K562 (cell line): Measurements from ENCODE around the gene TGM5. TPM values are rescaled to one million over a fixed set of nuclear protein-coding genes. Genes with fewer than 3 reads are reported as not detected.

Experiments
- ASH1L ChIP-seq: fragments of 450-650 bp; IDR thresholded peaks from 2 replicates; pipeline ENCODE4 v1.6.1; 2018; ENCODE audit warnings: borderline replicate concordance, mild to moderate bottlenecking, low read depth; ENCODE audit not compliant: partially characterized antibody
- BRD4 ChIP-seq: fragments of 200-600 bp; sonication (generic); IDR thresholded peaks from 2 replicates; pipeline ENCODE4 v1.6.1; 2017; ENCODE audit warnings: inconsistent platforms
- C11orf30 ChIP-seq: fragments of 450-650 bp; IDR thresholded peaks from 2 replicates; pipeline ENCODE4 v1.6.1; 2016; ENCODE audit warnings: low read depth, mild to moderate bottlenecking
- CEBPG ChIP-seq, 3 experiments: fragments of 200-800 bp in 1 of 3; sonication (Bioruptor generic) in 1 of 3; sonication (generic) in 1 of 3; formaldehyde crosslinking in 1 of 3; IDR thresholded peaks in 2 of 3; conservative IDR thresholded peaks in 1 of 3; 2 replicates each; pipeline versions ENCODE4 v1.6.1 to v1.8.0; 2016 to 2022; ENCODE audit warnings: missing compliant biosample characterization in 2 of 3, missing genetic modification characterization in 2 of 3, mild to moderate bottlenecking in 1 of 3, missing genetic modification reagents in 1 of 3
- GTF2A2 ChIP-seq: IDR thresholded peaks from 2 replicates; pipeline ENCODE4 v1.6.1; 2016; ENCODE audit warnings: mild to moderate bottlenecking, missing genetic modification characterization, missing compliant biosample characterization
- HNRNPK ChIP-seq: fragments of 200-400 bp; formaldehyde crosslinking; IDR thresholded peaks from one replicate; pipeline ENCODE4 v1.6.1; 2018; ENCODE audit warnings: mild to moderate bottlenecking, low read depth, low read length; ENCODE audit not compliant: poor library complexity, severe bottlenecking
- HSF4 ChIP-seq: fragments of 250-450 bp; sonication (Bioruptor Pico); IDR thresholded peaks from 2 replicates; pipeline ENCODE4 v2.1.2; 2022; ENCODE audit warnings: mild to moderate bottlenecking, moderate library complexity, borderline replicate concordance
- KDM4B ChIP-seq, 2 experiments: fragments of 450-650 bp in 1 of 2; sonication (generic) in 1 of 2; IDR thresholded peaks; 2 replicates each; pipeline ENCODE4 v1.6.1; 2016 to 2017; ENCODE audit warnings: borderline replicate concordance in 2 of 2, antibody characterized with exemption in 1 of 2, low read depth in 1 of 2, mild to moderate bottlenecking in 1 of 2
- KHSRP ChIP-seq: fragments of 450-650 bp; IDR thresholded peaks from 2 replicates; pipeline ENCODE4 v1.6.1; 2017
- NR2C1 ChIP-seq, 2 experiments: fragments of 450-650 bp; IDR thresholded peaks; 2 replicates each; pipeline ENCODE4 v1.6.1; 2017; ENCODE audit warnings: mild to moderate bottlenecking in 2 of 2, antibody characterized with exemption in 1 of 2, inconsistent platforms in 1 of 2, missing compliant biosample characterization in 1 of 2, missing genetic modification characterization in 1 of 2
- POLR2H ChIP-seq: IDR thresholded peaks from 2 replicates; pipeline ENCODE4 v1.6.1; 2016; ENCODE audit warnings: missing genetic modification characterization, low read depth, mild to moderate bottlenecking, control low read depth, missing compliant biosample characterization, moderate library complexity
- RBM25 ChIP-seq: fragments of 200-400 bp; formaldehyde crosslinking; IDR thresholded peaks from 2 replicates; pipeline ENCODE4 v1.6.1; 2018; ENCODE audit warnings: low read length, low read depth, moderate library complexity; ENCODE audit not compliant: severe bottlenecking
- TCF3 ChIP-seq: sonication (generic); formaldehyde crosslinking; IDR thresholded peaks from 2 replicates; pipeline ENCODE4 v1.4.0; 2020; ENCODE audit warnings: mild to moderate bottlenecking, missing genetic modification reagents
- TEAD4 ChIP-seq, 2 experiments: sonication (generic) in 1 of 2; formaldehyde crosslinking in 1 of 2; IDR thresholded peaks; 2 replicates each; pipeline versions ENCODE4 v1.6.1 to v1.8.0; 2012 to 2022; ENCODE audit warnings: borderline replicate concordance in 1 of 2, inconsistent platforms in 1 of 2, low read length in 1 of 2, mild to moderate bottlenecking in 1 of 2, missing genetic modification reagents in 1 of 2
- ZBTB7A ChIP-seq: IDR thresholded peaks from 2 replicates; pipeline ENCODE4 v1.6.1; 2011; ENCODE audit warnings: low read depth, mild to moderate bottlenecking, low read length, moderate library complexity, borderline replicate concordance; ENCODE audit not compliant: control insufficient read depth
- ZFP36 ChIP-seq: fragments of 150-350 bp; IDR thresholded peaks from 2 replicates; pipeline ENCODE4 v1.6.1; 2018; ENCODE audit warnings: low read length, low read depth; ENCODE audit not compliant: partially characterized antibody
- ZNF140 ChIP-seq: fragments of 250-450 bp; sonication (Bioruptor Pico); IDR thresholded peaks from 2 replicates; pipeline ENCODE4 v1.8.0; 2021; ENCODE audit warnings: moderate library complexity, mild to moderate bottlenecking, inconsistent platforms
- ZNF212 ChIP-seq: fragments of 450-650 bp; formaldehyde crosslinking; IDR thresholded peaks from 2 replicates; pipeline ENCODE4 v1.4.0; 2020; ENCODE audit warnings: mild to moderate bottlenecking
- ZNF24 ChIP-seq: fragments of 450-650 bp; IDR thresholded peaks from 2 replicates; pipeline ENCODE4 v1.6.1; 2016
- ZNF395 ChIP-seq: fragments of 200-800 bp; sonication (Bioruptor generic); IDR thresholded peaks from 2 replicates; pipeline ENCODE4 v1.6.1; 2017; ENCODE audit warnings: missing genetic modification characterization, missing compliant biosample characterization
- ZNF436 ChIP-seq: fragments of 250-450, 450-650 bp; sonication (Bioruptor Pico); formaldehyde crosslinking; IDR thresholded peaks from 2 replicates; pipeline ENCODE4 v1.7.0; 2020; ENCODE audit warnings: mild to moderate bottlenecking
- polyA plus RNA-seq, 8 experiments: library from polyadenylated mRNA; depleted of rRNA in 4 of 8; stranded (reverse) in 5 of 8; unstranded in 3 of 8; fragments of >200 nt; fragmentation: Nextera tagmentation in 2 of 8; fragmentation: Illumina TruSeq in 1 of 8; extraction: Ambion mirVana in 2 of 8; extraction: Trizol in 1 of 8; gene quantifications; 2 replicates each; pipeline versions ENCODE4 v1.2.1 to v1.2.3, GENCODE V29; 2011 to 2014; ENCODE audit warnings: inconsistent platforms in 1 of 8, missing spikeins in 1 of 8
- total RNA-seq, 7 experiments: library from RNA; depleted of rRNA in 6 of 7; stranded (reverse); fragments of >200 nt in 6 of 7; fragmentation: Illumina TruSeq in 2 of 7; extraction: Trizol in 2 of 7; gene quantifications; 2 replicates each; pipeline versions ENCODE4 v1.2.1 to v1.2.3, GENCODE V29; 2011 to 2021; ENCODE audit warnings: low replicate concordance in 1 of 7
- TF ChIP-seq, protein P1 (sequence below): sonication (generic); formaldehyde crosslinking; IDR thresholded peaks from 2 replicates; pipeline ENCODE4 v1.4.0; 2020; ENCODE audit warnings: mild to moderate bottlenecking, missing genetic modification reagents
- TF ChIP-seq, protein P2 (sequence below): fragments of 250-450 bp; sonication (Bioruptor Pico); IDR thresholded peaks from 2 replicates; pipeline ENCODE4 v1.8.0; 2021; ENCODE audit warnings: borderline replicate concordance, mild to moderate bottlenecking, moderate library complexity; ENCODE audit not compliant: poor library complexity, severe bottlenecking

TGM5 gene
- total and polyA plus RNA-seq, 9 of the 15 experiments (the other 6 are each of a cell fraction or from before 2014, with no cell fraction given), result 0.03 to 0.10 (median 0.07) TPM; not detected in 6

DNA sequence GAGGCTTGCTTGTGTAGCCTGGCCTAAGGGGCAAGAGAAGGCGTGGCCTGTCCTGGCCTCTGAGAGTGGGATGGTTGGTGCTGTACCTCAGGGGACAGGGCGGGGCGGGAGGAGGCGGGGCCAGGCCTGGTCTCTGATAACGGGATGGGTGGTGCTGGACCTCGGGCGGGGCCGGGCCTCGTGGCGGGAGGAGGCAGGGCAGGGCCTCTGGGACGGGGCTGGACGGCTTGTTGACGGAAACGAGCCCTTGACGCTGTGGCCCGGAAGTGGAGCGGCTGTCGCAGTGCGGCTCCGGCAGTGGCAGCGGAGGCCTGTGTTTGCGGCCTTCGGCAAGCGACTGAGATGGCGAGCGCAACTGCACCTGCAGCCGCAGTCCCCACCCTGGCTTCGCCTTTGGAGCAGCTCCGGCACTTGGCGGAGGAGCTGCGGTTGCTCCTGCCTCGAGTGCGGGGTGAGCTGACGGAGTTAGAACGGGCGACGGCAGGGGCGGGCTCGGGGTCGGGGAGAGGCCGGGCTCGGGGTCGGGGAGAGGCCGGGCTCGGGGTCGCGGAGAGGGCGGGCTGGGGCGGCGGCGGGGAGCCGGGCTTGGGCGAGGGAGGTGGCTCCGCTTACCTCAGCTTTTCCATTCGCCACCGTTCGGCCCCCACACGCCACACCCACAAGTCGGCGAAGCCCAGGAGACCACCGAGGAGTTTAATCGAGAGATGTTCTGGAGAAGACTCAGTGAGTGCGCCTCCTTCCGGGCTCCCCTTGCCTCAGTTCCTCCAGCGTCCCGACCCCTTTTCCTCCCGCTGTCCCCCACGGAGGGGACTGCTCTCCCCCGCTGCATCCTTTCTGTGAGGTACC is 81.3 kb downstream of the TGM5 start, which contains the start of gene CCNDBP1 (continued):
- TF ChIP-seq ZNF212, result 0 out of 2 replicates have a peak, but pooled peaks have one; percentile 74
- no peak for TF ChIP-seq GTF2A2 (tag)
- TF ChIP-seq KDM4B (IDR thresholded peaks at IDR 0.05; ENCODE audit: borderline replicate concordance in 2 of 2, low read depth in 1 of 2), result peak in 1 of 2 experiments; percentile 65; a peak in 1 of 4 replicates
- peak; percentile 39; the same call in 1 of the 2 replicates for TF ChIP-seq TCF3 (CRISPR knock-in tag)
- TF ChIP-seq ZNF140 (CRISPR knock-in tag), result no peak
- no peak for TF ChIP-seq HNRNPK
- TF ChIP-seq KHSRP, result no peak
- TF ChIP-seq BRD4, result peak; percentile 70
- no peak for TF ChIP-seq RBM25
- TF ChIP-seq ZNF395 (CRISPR knock-in tag), result no peak
- no peak for TF ChIP-seq HSF4 (CRISPR knock-in tag)
- TF ChIP-seq, protein P1, sequence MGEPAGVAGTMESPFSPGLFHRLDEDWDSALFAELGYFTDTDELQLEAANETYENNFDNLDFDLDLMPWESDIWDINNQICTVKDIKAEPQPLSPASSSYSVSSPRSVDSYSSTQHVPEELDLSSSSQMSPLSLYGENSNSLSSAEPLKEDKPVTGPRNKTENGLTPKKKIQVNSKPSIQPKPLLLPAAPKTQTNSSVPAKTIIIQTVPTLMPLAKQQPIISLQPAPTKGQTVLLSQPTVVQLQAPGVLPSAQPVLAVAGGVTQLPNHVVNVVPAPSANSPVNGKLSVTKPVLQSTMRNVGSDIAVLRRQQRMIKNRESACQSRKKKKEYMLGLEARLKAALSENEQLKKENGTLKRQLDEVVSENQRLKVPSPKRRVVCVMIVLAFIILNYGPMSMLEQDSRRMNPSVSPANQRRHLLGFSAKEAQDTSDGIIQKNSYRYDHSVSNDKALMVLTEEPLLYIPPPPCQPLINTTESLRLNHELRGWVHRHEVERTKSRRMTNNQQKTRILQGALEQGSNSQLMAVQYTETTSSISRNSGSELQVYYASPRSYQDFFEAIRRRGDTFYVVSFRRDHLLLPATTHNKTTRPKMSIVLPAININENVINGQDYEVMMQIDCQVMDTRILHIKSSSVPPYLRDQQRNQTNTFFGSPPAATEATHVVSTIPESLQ (CRISPR knock-in tag), result no peak
- TF ChIP-seq NR2C1 (IDR thresholded peaks at IDR 0.05), result peak; percentile 71
- TF ChIP-seq NR2C1 (tag; IDR thresholded peaks at IDR 0.05), result peak; percentile 83
- no peak for TF ChIP-seq CEBPG (CRISPR knock-in tag; IDR thresholded peaks at IDR 0.05)
- no peak for TF ChIP-seq CEBPG (tag; conservative IDR thresholded peaks at IDR 0.05 in 1 of 2, IDR thresholded peaks at IDR 0.05 in 1 of 2)
- TF ChIP-seq ZBTB7A, result peak; percentile 87; the same call in 1 of the 2 replicates
- TF ChIP-seq POLR2H (tag), result peak; percentile 86
- no peak for TF ChIP-seq ZFP36
- TF ChIP-seq ASH1L, result no peak
- TF ChIP-seq, protein P2, sequence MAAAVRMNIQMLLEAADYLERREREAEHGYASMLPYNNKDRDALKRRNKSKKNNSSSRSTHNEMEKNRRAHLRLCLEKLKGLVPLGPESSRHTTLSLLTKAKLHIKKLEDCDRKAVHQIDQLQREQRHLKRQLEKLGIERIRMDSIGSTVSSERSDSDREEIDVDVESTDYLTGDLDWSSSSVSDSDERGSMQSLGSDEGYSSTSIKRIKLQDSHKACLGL, result no peak
- no peak for TF ChIP-seq TEAD4 (IDR thresholded peaks at IDR 0.05; ENCODE audit: low read length)
- no peak for TF ChIP-seq TEAD4 (CRISPR knock-in tag; IDR thresholded peaks at IDR 0.05; ENCODE audit: borderline replicate concordance)
- TF ChIP-seq ZNF24, result no peak
- TF ChIP-seq ZNF436 (CRISPR knock-in tag), result no peak
- no peak for TF ChIP-seq C11orf30
